Caco-2 (cell line): ENCODE results near the gene MEGF6. TPM values are rescaled to one million over a fixed set of nuclear protein-coding genes. Genes with fewer than 3 reads are reported as not detected.
A peak's percentile ranks its signal among the peaks of the same experiment; 100 is the strongest.

ENCODE experiments used
- BruUV-seq: library from RNA; stranded (reverse); fragments of 400-500 nt; replicated peaks from 2 replicates; lab custom pipeline; 2021; lab: Mats Ljungman, UMichigan
- CTCF ChIA-PET: fragments of 300-600 bp; sonication (Branson Sonifier 250); formaldehyde crosslinking; loops from one replicate; lab custom pipeline; 2022; ENCODE audit warnings: antibody characterized with exemption; lab: Charles Lee
- POLR2A ChIA-PET: fragments of 300-600 bp; sonication (Branson Sonifier 250); formaldehyde crosslinking; loops from one replicate; lab custom pipeline; 2022; ENCODE audit warnings: antibody characterized with exemption; lab: Charles Lee
- DNase-seq, 2 experiments: peaks; one replicate each; pipeline versions ENCODE4 v3.0.0 to v3.0.0-alpha.2; 2020 to 2022
- H3K27me3 ChIP-seq: replicated peaks from 2 replicates; pipeline ENCODE4 v1.6.0; 2011; ENCODE audit warnings: low read length; ENCODE audit not compliant: control insufficient read depth, insufficient read depth
- H3K36me3 ChIP-seq: 2 replicates; pipeline ENCODE4 v1.5.1; 2011; ENCODE audit warnings: low read length; ENCODE audit not compliant: control insufficient read depth, insufficient read depth
- H3K4me1 ChIP-seq: fragments of 250-450 bp; sonication (Bioruptor Pico); 2 replicates; pipeline ENCODE4 v1.5.1; 2020; ENCODE audit warnings: mild to moderate bottlenecking
- H3K4me3 ChIP-seq: 2 replicates; pipeline ENCODE4 v1.5.1; 2011; ENCODE audit warnings: low read depth, mild to moderate bottlenecking, control low read depth, low read length
- H3K9me3 ChIP-seq: fragments of 250-450 bp; sonication (Bioruptor Pico); 2 replicates; pipeline ENCODE4 v1.5.1; 2020; ENCODE audit warnings: mild to moderate bottlenecking, moderate library complexity
- H3K27ac Mint-ChIP-seq: one replicate; pipeline ENCODE4 v1.8.0; 2022; ENCODE audit warnings: mixed read lengths; ENCODE audit not compliant: unreplicated experiment
- H3K27me3 Mint-ChIP-seq: one replicate; pipeline ENCODE4 v1.8.0; 2022; ENCODE audit warnings: mixed read lengths; ENCODE audit not compliant: insufficient read depth, unreplicated experiment
- H3K36me3 Mint-ChIP-seq: one replicate; pipeline ENCODE4 v1.8.0; 2022; ENCODE audit warnings: mild to moderate bottlenecking, mixed read lengths; ENCODE audit not compliant: insufficient read depth, unreplicated experiment
- H3K4me1 Mint-ChIP-seq: one replicate; pipeline ENCODE4 v1.8.0; 2022; ENCODE audit warnings: low read depth, mixed read lengths; ENCODE audit not compliant: unreplicated experiment
- H3K4me3 Mint-ChIP-seq: one replicate; pipeline ENCODE4 v1.8.0; 2022; ENCODE audit warnings: mild to moderate bottlenecking, moderate library complexity, mixed read lengths; ENCODE audit not compliant: unreplicated experiment
- H3K9me3 Mint-ChIP-seq: one replicate; pipeline ENCODE4 v1.8.0; 2022; ENCODE audit warnings: mixed read lengths; ENCODE audit not compliant: unreplicated experiment
- intact Hi-C: fragments of 100-400 bp; cut with micrococcal nuclease; formaldehyde crosslinking; loops from one replicate; pipeline ENCODE4 v1.10.0; 2022; ENCODE audit not compliant: unreplicated experiment
- total RNA-seq: library from RNA; stranded (reverse); gene quantifications from 2 replicates; pipeline ENCODE4 v1.2.3, GENCODE V29; 2022
- TF ChIP-seq, protein P1 (sequence below), 2 experiments: fragments of 200-600 bp in 1 of 2; IDR thresholded peaks; 1 replicate in 1 of 2; 2 replicates in 1 of 2; pipeline versions ENCODE4 v1.5.1 to v1.8.0; 2011 to 2022; ENCODE audit warnings: antibody characterized with exemption in 1 of 2, control low read depth in 1 of 2, inconsistent platforms in 1 of 2, low read depth in 1 of 2, low read length in 1 of 2, mild to moderate bottlenecking in 1 of 2, moderate library complexity in 1 of 2; ENCODE audit not compliant: insufficient read depth in 1 of 2, severe bottlenecking in 1 of 2, unreplicated experiment in 1 of 2

Gene MEGF6
- total RNA-seq, 1 experiment from 2014 or later: 13.3 TPM

- DNase-seq: no peak
- no peak overlapping the region for H3K4me3 Mint-ChIP-seq
- intact Hi-C loops: no loop called here
- peaks cover 1% of the 10 kb centered on the region; the same call in 1 of the 2 replicates for H3K36me3 ChIP-seq
- peaks cover 32% of the 10 kb centered on the region for H3K4me1 ChIP-seq
- BruUV-seq: no TSS peak
- no peaks in the 10 kb centered on the region for H3K27me3 Mint-ChIP-seq
- peaks cover 25% of the 10 kb centered on the region for H3K4me1 Mint-ChIP-seq
- no peaks in the 10 kb centered on the region for H3K27me3 ChIP-seq
- peaks cover 44% of the 10 kb centered on the region for H3K36me3 Mint-ChIP-seq
- H3K27ac Mint-ChIP-seq: no peak overlapping the region
- TF ChIP-seq, protein P1, sequence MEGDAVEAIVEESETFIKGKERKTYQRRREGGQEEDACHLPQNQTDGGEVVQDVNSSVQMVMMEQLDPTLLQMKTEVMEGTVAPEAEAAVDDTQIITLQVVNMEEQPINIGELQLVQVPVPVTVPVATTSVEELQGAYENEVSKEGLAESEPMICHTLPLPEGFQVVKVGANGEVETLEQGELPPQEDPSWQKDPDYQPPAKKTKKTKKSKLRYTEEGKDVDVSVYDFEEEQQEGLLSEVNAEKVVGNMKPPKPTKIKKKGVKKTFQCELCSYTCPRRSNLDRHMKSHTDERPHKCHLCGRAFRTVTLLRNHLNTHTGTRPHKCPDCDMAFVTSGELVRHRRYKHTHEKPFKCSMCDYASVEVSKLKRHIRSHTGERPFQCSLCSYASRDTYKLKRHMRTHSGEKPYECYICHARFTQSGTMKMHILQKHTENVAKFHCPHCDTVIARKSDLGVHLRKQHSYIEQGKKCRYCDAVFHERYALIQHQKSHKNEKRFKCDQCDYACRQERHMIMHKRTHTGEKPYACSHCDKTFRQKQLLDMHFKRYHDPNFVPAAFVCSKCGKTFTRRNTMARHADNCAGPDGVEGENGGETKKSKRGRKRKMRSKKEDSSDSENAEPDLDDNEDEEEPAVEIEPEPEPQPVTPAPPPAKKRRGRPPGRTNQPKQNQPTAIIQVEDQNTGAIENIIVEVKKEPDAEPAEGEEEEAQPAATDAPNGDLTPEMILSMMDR (IDR thresholded peaks at IDR 0.05; ENCODE audit: insufficient read depth in 1 of 2, low read depth in 1 of 2, low read length in 1 of 2, severe bottlenecking in 1 of 2, unreplicated experiment in 1 of 2): no peak
- H3K4me3 ChIP-seq: no peak overlapping the region
- CTCF ChIA-PET: interaction anchor here (0.8 to 1.5 kb wide), 2 partner anchors 8 to 10 kb away, joined by 4 to 5 read pairs; no protein-coding TSS in a partner anchor
- H3K9me3 ChIP-seq: no peaks in the 10 kb centered on the region
- no peaks in the 10 kb centered on the region for H3K9me3 Mint-ChIP-seq
- POLR2A ChIA-PET: no interaction called here
Measured at GRCh38 chr1:3463408-3463863, 147.9 kb downstream of the MEGF6 start.

DNA sequence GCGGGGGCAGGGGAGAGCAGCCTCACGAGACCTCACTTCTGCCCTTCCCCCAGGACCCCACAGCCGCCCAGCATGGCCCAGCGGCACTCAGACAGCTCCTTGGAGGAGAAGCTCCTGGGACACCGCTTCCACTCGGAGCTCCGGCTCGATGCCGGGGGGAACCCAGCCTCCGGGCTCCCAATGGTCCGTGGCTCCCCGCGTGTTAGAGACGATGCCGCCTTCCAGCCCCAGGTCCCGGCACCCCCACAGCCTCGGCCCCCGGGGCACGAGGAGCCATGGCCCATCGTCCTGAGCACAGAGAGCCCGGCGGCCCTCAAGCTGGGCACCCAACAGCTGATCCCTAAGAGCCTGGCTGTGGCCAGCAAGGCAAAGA lies 148.3 kb downstream of the MEGF6 start:
- Histone ChIP-seq H3K9me3 (no peaks in the 10 kb centered on the region), H3K27me3 (no peaks in the 10 kb centered on the region), H3K36me3 (peaks cover 1% of the 10 kb centered on the region; the same call in 1 of the 2 replicates), H3K4me1 (peaks cover 37% of the 10 kb centered on the region), H3K4me3 (no peak overlapping the region)
- POLR2A ChIA-PET: no interaction called here
- CTCF ChIA-PET: interaction anchor here (0.8 to 1.5 kb wide), 2 partner anchors 9 to 10 kb away, joined by 4 to 5 read pairs; no protein-coding TSS in a partner anchor
- intact Hi-C loops: no loop called here
- no peaks in the 10 kb centered on the region for H3K27me3 Mint-ChIP-seq
- peaks cover 44% of the 10 kb centered on the region for H3K36me3 Mint-ChIP-seq
- peaks cover 28% of the 10 kb centered on the region for H3K4me1 Mint-ChIP-seq
- H3K4me3 Mint-ChIP-seq: no peak overlapping the region
- H3K9me3 Mint-ChIP-seq: no peaks in the 10 kb centered on the region
- DNase-seq: peak in 1 of 2 experiments; percentile 27
- H3K27ac Mint-ChIP-seq: no peak overlapping the region
- TF ChIP-seq, protein P1 (IDR thresholded peaks at IDR 0.05; ENCODE audit: insufficient read depth in 1 of 2, low read depth in 1 of 2, low read length in 1 of 2, severe bottlenecking in 1 of 2, unreplicated experiment in 1 of 2): no peak
- no TSS peak for BruUV-seq

- Mint-ChIP-seq H3K4me3 (no peak overlapping the region), H3K27me3 (no peaks in the 10 kb centered on the region), H3K9me3 (no peaks in the 10 kb centered on the region), H3K4me1 (peaks cover 28% of the 10 kb centered on the region), H3K36me3 (peaks cover 44% of the 10 kb centered on the region), H3K27ac (no peak overlapping the region)
- H3K4me1 ChIP-seq: peaks cover 42% of the 10 kb centered on the region
- POLR2A ChIA-PET: no interaction called here
- H3K4me3 ChIP-seq: no peak overlapping the region
- H3K9me3 ChIP-seq: no peaks in the 10 kb centered on the region
- CTCF ChIA-PET: interaction anchor here (0.8 to 1.5 kb wide), 2 partner anchors 9 kb away, joined by 4 to 5 read pairs; no protein-coding TSS in a partner anchor
- DNase-seq: peak in 1 of 2 experiments; percentile 30
- H3K36me3 ChIP-seq: peaks cover 1% of the 10 kb centered on the region
- BruUV-seq: no TSS peak
- TF ChIP-seq, protein P1 (IDR thresholded peaks at IDR 0.05; ENCODE audit: insufficient read depth in 1 of 2, low read depth in 1 of 2, low read length in 1 of 2, severe bottlenecking in 1 of 2, unreplicated experiment in 1 of 2): no peak
- no peaks in the 10 kb centered on the region for H3K27me3 ChIP-seq
- intact Hi-C loops: no loop called here
Measured at GRCh38 chr1:3462356-3463012, 148.8 kb downstream of the MEGF6 start.
